Mononuclear cell (primary cell): ENCODE data around the gene CHRND. TPM values are rescaled to one million over a fixed set of nuclear protein-coding genes. Genes with fewer than 3 reads are reported as not detected.

ENCODE experiments used
- H3K27me3 ChIP-seq: 2 replicates; pipeline ENCODE4 v1.6.0; 2011; ENCODE audit warnings: low read length, control low read depth; ENCODE audit not compliant: insufficient read depth
- H3K4me1 ChIP-seq: 2 replicates; pipeline ENCODE4 v1.5.1; 2011; ENCODE audit warnings: mild to moderate bottlenecking, low read length, control low read depth; ENCODE audit not compliant: insufficient read depth
- H3K4me3 ChIP-seq: 2 replicates; pipeline ENCODE4 v1.5.1; 2011; ENCODE audit warnings: mild to moderate bottlenecking, low read length, moderate library complexity
- H3K9me3 ChIP-seq: 2 replicates; pipeline ENCODE4 v1.5.1; 2011; ENCODE audit warnings: low read depth, mild to moderate bottlenecking, control low read depth, low read length
- total RNA-seq: library from RNA; depleted of rRNA; stranded (reverse); fragments of >200 nt; gene quantifications from one replicate; pipeline ENCODE4 v1.2.3, GENCODE V29; 2012

Gene CHRND
- total RNA-seq, 1 donor = not detected

DNA sequence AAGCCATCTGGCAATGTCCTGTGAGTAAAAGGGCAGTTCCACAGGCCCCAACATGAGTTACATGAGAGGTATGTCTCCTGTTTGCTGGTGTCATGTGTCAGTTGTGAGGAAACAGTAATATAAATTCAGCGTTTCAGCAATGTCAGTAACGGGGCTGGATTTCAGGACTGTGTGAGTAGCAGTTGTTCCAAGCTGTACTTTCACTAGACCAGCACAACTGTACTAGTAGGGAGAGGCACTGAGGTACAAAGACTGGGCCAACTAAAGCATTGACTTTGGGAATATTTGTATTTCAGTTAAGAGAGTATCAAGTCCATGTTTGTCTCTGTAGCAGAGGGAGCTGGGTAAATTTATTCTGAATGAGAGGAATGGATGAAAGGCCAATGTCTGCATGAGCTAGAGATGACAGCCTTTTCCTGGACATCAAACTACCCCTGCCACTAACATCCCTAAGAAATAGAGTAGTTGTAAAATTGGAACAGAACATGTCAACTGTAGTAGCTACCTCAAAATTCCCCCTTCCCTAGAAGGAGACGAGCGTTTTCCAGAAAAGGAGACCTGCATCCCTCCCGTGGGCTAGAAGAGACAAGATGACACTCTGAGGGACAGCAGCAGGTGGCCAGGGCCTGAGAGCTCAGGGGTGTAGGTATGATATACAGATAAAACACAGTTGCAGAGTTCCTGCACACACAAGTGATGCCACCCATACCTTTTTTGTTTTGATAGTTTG lies 48.9 kb downstream of the CHRND start:
- H3K27me3 ChIP-seq = no peaks in the 10 kb centered on the region
- H3K9me3 ChIP-seq = no peaks in the 10 kb centered on the region
- H3K4me1 ChIP-seq = no peaks in the 10 kb centered on the region
- no peak overlapping the region for H3K4me3 ChIP-seq

DNA sequence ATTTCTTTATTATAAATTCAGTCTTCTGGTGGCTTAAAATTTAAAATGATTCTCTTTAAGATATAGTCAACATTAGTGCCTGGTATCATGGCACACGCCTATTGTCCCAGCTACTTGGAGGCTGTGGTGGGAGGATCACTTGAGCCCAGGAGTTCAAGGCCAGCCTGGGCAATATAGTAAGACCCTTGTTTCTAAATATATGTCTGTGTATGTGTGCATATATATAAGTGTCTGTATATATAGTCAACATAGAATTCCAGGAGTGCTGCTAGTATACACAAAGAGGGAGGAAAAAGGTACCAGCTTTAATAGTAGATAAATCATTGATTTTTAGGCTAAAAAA lies 49.4 kb downstream of the CHRND start:
- Histone ChIP-seq H3K4me3 (no peak overlapping the region), H3K27me3 (no peaks in the 10 kb centered on the region), H3K4me1 (no peaks in the 10 kb centered on the region), H3K9me3 (no peaks in the 10 kb centered on the region)

DNA sequence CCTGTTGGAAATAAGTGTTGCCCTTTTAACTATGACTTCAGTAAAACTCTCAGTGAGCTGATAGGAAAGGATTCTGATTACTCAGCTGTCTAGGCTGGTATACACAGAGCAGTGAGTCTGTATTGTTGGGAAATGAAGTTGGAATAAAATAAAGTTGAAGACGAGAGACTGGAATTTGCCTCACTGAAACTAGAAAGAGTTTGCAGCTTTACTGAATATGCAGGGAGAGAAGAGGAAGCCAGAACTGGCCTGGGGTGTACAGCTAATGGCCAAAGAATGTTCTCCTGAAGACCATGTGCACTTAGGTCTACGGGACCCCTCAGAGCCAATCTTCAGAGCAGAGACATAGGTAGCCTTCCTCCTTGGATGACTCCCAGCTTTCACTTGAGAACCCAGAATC lies 51.0 kb downstream of the CHRND start:
- Histone ChIP-seq H3K4me1 (no peaks in the 10 kb centered on the region), H3K27me3 (no peaks in the 10 kb centered on the region), H3K9me3 (no peaks in the 10 kb centered on the region), H3K4me3 (no peak overlapping the region)

GRCh38 chr2:232577841-232578240 lies 51.9 kb downstream of the CHRND start:
- Histone ChIP-seq H3K4me1 (no peaks in the 10 kb centered on the region), H3K9me3 (no peaks in the 10 kb centered on the region), H3K27me3 (no peaks in the 10 kb centered on the region), H3K4me3 (no peak overlapping the region)

- Histone ChIP-seq H3K4me3 (no peak overlapping the region), H3K4me1 (no peaks in the 10 kb centered on the region), H3K9me3 (no peaks in the 10 kb centered on the region), H3K27me3 (no peaks in the 10 kb centered on the region)
Observed at GRCh38 chr2:232578626-232579025, 52.7 kb downstream of the CHRND start.

- Histone ChIP-seq H3K4me1 (no peaks in the 10 kb centered on the region), H3K4me3 (no peak overlapping the region), H3K27me3 (no peaks in the 10 kb centered on the region), H3K9me3 (no peaks in the 10 kb centered on the region)
Observed at GRCh38 chr2:232580648-232580981, 54.7 kb downstream of the CHRND start.

GRCh38 chr2:232581725-232582124 lies 55.8 kb downstream of the CHRND start:
- Histone ChIP-seq H3K27me3 (no peaks in the 10 kb centered on the region), H3K4me3 (no peak overlapping the region), H3K4me1 (no peaks in the 10 kb centered on the region)

DNA sequence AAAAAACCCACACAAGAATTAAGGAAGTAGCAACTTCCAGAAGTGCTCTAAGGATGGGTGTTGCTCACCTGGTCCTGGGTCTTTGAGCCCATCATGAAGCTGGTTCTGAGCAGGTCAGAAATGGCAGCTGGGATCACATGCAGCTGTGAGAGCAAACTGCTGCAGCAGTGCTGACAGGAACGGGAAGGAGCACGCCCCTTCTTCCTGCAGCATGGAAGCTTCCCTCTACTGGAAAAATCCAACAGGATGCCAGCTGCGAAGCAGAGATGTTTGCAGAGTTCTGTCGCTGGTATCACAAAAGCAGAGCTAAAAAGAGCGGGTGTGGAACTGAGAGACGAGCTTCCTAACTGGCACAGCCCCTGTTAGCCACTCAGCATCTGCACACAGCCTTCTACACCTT lies 58.3 kb downstream of the CHRND start:
- no peaks in the 10 kb centered on the region for H3K9me3 ChIP-seq
- H3K4me1 ChIP-seq = peaks cover 6% of the 10 kb centered on the region
- H3K27me3 ChIP-seq = no peaks in the 10 kb centered on the region
- H3K4me3 ChIP-seq = no peak overlapping the region

More at GRCh38 chr2:232581725-232582124, 55.8 kb downstream of the CHRND start:
- H3K9me3 ChIP-seq = no peaks in the 10 kb centered on the region

Other genes with a start within 250 kb of the CHRND start
- not detected for gene ALPP, start 147.4 kb upstream of the CHRND start, total RNA-seq
- gene ALPG, start 119.3 kb upstream of the CHRND start, total RNA-seq = not detected
- not detected for gene ALPI, start 70.0 kb upstream of the CHRND start, total RNA-seq
- gene ECEL1, start 38.3 kb upstream of the CHRND start, total RNA-seq = not detected
- not detected for gene PRSS56, start 5.8 kb upstream of the CHRND start, total RNA-seq
- gene CHRNG, start 13.5 kb downstream of the CHRND start, total RNA-seq = not detected
- 23.7 TPM for gene TIGD1, start 24.4 kb downstream of the CHRND start, total RNA-seq
- 50.1 TPM for gene EIF4E2, start 24.5 kb downstream of the CHRND start, total RNA-seq
- 0.42 TPM for gene EFHD1, start 107.4 kb downstream of the CHRND start, total RNA-seq
- gene GIGYF2, start 171.2 kb downstream of the CHRND start, total RNA-seq = 59.7 TPM